IMR-90 (cell line): ENCODE measurements around the gene MAGED1. TPM values are rescaled to one million over a fixed set of nuclear protein-coding genes. Genes with fewer than 3 reads are reported as not detected.

Experiments
- ATAC-seq: fragments of 200-7000 bp; cut with Tn5 transposase; 2 replicates; pipeline ENCODE4 v1.9.1; 2020; ENCODE audit warnings: low read depth, mild to moderate bottlenecking, moderate library complexity
- BruUV-seq: library from RNA; stranded (reverse); fragments of 400-500 nt; replicated peaks from 2 replicates; lab custom pipeline; 2021; lab: Mats Ljungman, UMichigan
- CTCF ChIA-PET: fragments of 300-600 bp; formaldehyde crosslinking; extraction: SDS; loops from one replicate; lab custom pipeline; 2021; ENCODE audit warnings: antibody characterized with exemption; lab: Yijun Ruan, JAX
- POLR2A ChIA-PET: fragments of 300-600 bp; sonication (Branson Sonifier 250); formaldehyde crosslinking; loops from one replicate; lab custom pipeline; 2022; ENCODE audit warnings: antibody characterized with exemption; ENCODE audit not compliant: unreplicated experiment; lab: Charles Lee
- DNase-seq: peaks from one replicate; pipeline ENCODE4 v3.0.0; 2013
- H2AFZ ChIP-seq: replicated peaks from 2 replicates; pipeline ENCODE3; 2013; ENCODE audit warnings: low read length, mild to moderate bottlenecking; ENCODE audit not compliant: poor library complexity
- H2AK5ac ChIP-seq: 2 replicates; pipeline ENCODE4 v1.6.1; 2013; ENCODE audit warnings: low read depth, low read length, inconsistent platforms
- H2AK9ac ChIP-seq: replicated peaks from 2 replicates; pipeline ENCODE3; 2013; ENCODE audit warnings: mild to moderate bottlenecking, low read depth, low read length, moderate library complexity; ENCODE audit not compliant: poor library complexity
- H2BK120ac ChIP-seq: 2 replicates; pipeline ENCODE4 v1.6.1; 2013; ENCODE audit warnings: low read depth, low read length, inconsistent platforms
- H2BK15ac ChIP-seq: 3 replicates; pipeline ENCODE4 v1.6.1; 2013; ENCODE audit warnings: low read depth, low read length, inconsistent platforms
- H2BK20ac ChIP-seq: 2 replicates; pipeline ENCODE4 v1.6.1; 2013; ENCODE audit warnings: low read depth, mild to moderate bottlenecking, inconsistent platforms, low read length, moderate library complexity
- H2BK5ac ChIP-seq: 2 replicates; pipeline ENCODE4 v1.6.1; 2013; ENCODE audit warnings: mild to moderate bottlenecking, low read depth, low read length, inconsistent platforms; ENCODE audit not compliant: poor library complexity, severe bottlenecking
- H3K14ac ChIP-seq: replicated peaks from 2 replicates; pipeline ENCODE4 v1.6.1; 2013; ENCODE audit warnings: low read depth, low read length, inconsistent platforms
- H3K18ac ChIP-seq: 2 replicates; pipeline ENCODE4 v1.6.1; 2013; ENCODE audit warnings: low read depth, low read length, control low read depth
- H3K23ac ChIP-seq: 2 replicates; pipeline ENCODE4 v1.6.1; 2013; ENCODE audit warnings: low read depth, low read length, inconsistent platforms
- H3K27ac ChIP-seq: 2 replicates; pipeline ENCODE4 v1.5.1; 2013; ENCODE audit warnings: mild to moderate bottlenecking, control low read depth, low read length; ENCODE audit not compliant: insufficient read depth
- H3K27me3 ChIP-seq: 2 replicates; pipeline ENCODE4 v1.6.1; 2013; ENCODE audit warnings: low read length; ENCODE audit not compliant: control insufficient read depth, insufficient read depth
- H3K36me3 ChIP-seq: 2 replicates; pipeline ENCODE4 v1.6.1; 2013; ENCODE audit warnings: low read length, mixed read lengths; ENCODE audit not compliant: control insufficient read depth, insufficient read depth
- H3K4ac ChIP-seq: 2 replicates; pipeline ENCODE4 v1.6.1; 2013; ENCODE audit warnings: low read depth, low read length, inconsistent platforms
- H3K4me1 ChIP-seq: 2 replicates; pipeline ENCODE4 v1.6.1; 2013; ENCODE audit warnings: low read length, mixed read lengths; ENCODE audit not compliant: control insufficient read depth, insufficient read depth
- H3K4me2 ChIP-seq: 2 replicates; pipeline ENCODE4 v1.6.1; 2013; ENCODE audit warnings: low read depth, mild to moderate bottlenecking, control low read depth, low read length, moderate library complexity
- H3K4me3 ChIP-seq: 2 replicates; pipeline ENCODE4 v1.5.1; 2013; ENCODE audit warnings: low read depth, mild to moderate bottlenecking, control low read depth, low read length, moderate library complexity; ENCODE audit not compliant: insufficient read depth
- H3K56ac ChIP-seq: 2 replicates; pipeline ENCODE4 v1.6.1; 2013; ENCODE audit warnings: low read length, inconsistent platforms; ENCODE audit not compliant: insufficient read depth; ENCODE audit errors: extremely low read depth
- H3K79me1 ChIP-seq, 2 experiments: 2 replicates each; pipeline ENCODE4 v1.6.1; 2013; ENCODE audit warnings: low read length in 2 of 2, inconsistent platforms in 1 of 2, low read depth in 1 of 2
- H3K9ac ChIP-seq: 2 replicates; pipeline ENCODE4 v1.6.1; 2013; ENCODE audit warnings: low read depth, low read length, control low read depth
- H3K9me1 ChIP-seq: 2 replicates; pipeline ENCODE4 v1.6.1; 2013; ENCODE audit warnings: low read length, inconsistent platforms; ENCODE audit not compliant: insufficient read depth
- H3K9me3 ChIP-seq: 2 replicates; pipeline ENCODE4 v1.6.1; 2013; ENCODE audit warnings: low read length; ENCODE audit not compliant: control insufficient read depth, insufficient read depth
- H4K20me1 ChIP-seq: 2 replicates; pipeline ENCODE4 v1.6.1; 2013; ENCODE audit warnings: low read length, inconsistent platforms; ENCODE audit not compliant: insufficient read depth
- H4K5ac ChIP-seq: 2 replicates; pipeline ENCODE4 v1.6.1; 2013; ENCODE audit warnings: mild to moderate bottlenecking, low read depth, low read length, control low read depth
- H4K8ac ChIP-seq, 2 experiments: 2 replicates each; pipeline ENCODE4 v1.6.1; 2013; ENCODE audit warnings: low read depth in 2 of 2, low read length in 2 of 2, control low read depth in 1 of 2, inconsistent platforms in 1 of 2
- H4K91ac ChIP-seq: 2 replicates; pipeline ENCODE4 v1.6.1; 2013; ENCODE audit warnings: low read depth, low read length, inconsistent platforms; ENCODE audit not compliant: insufficient read depth
- BHLHE40 ChIP-seq: fragments of 150-350 bp; IDR thresholded peaks from 2 replicates; pipeline ENCODE4 v1.6.1; 2016; ENCODE audit warnings: mild to moderate bottlenecking, low read depth, low read length
- CEBPB ChIP-seq: IDR thresholded peaks from 2 replicates; pipeline ENCODE4 v1.6.1; 2012; ENCODE audit warnings: low read depth, low read length, improper control_type of control experiment
- CHD1 ChIP-seq: IDR thresholded peaks from 2 replicates; pipeline ENCODE4 v1.6.1; 2012; ENCODE audit warnings: low read depth, low read length, improper control_type of control experiment
- CTCF ChIP-seq: conservative IDR thresholded peaks from 2 replicates; pipeline ENCODE4 v1.5.1; 2012; ENCODE audit warnings: mild to moderate bottlenecking, low read depth, low read length, improper control_type of control experiment
- ELK1 ChIP-seq: fragments of 150-350 bp; IDR thresholded peaks from 2 replicates; pipeline ENCODE4 v1.6.1; 2016; ENCODE audit warnings: low read depth, mild to moderate bottlenecking, low read length, moderate library complexity, borderline replicate concordance
- MAFK ChIP-seq: IDR thresholded peaks from 2 replicates; pipeline ENCODE4 v1.6.1; 2012; ENCODE audit warnings: low read depth, low read length, improper control_type of control experiment
- MXI1 ChIP-seq: IDR thresholded peaks from 2 replicates; pipeline ENCODE4 v1.6.1; 2012; ENCODE audit warnings: low read depth, mild to moderate bottlenecking, low read length, moderate library complexity, borderline replicate concordance
- NFE2L2 ChIP-seq: fragments of 150-350 bp; IDR thresholded peaks from 2 replicates; pipeline ENCODE4 v1.6.1; 2016; ENCODE audit warnings: low read depth, mild to moderate bottlenecking, low read length
- POLR2A ChIP-seq: IDR thresholded peaks from 2 replicates; pipeline ENCODE4 v1.6.1; 2012; ENCODE audit warnings: mild to moderate bottlenecking, low read depth, low read length
- RAD21 ChIP-seq: IDR thresholded peaks from 2 replicates; pipeline ENCODE4 v1.6.1; 2012; ENCODE audit warnings: low read length, improper control_type of control experiment
- RCOR1 ChIP-seq: IDR thresholded peaks from 2 replicates; pipeline ENCODE4 v1.6.1; 2012; ENCODE audit warnings: mild to moderate bottlenecking, low read length, improper control_type of control experiment; ENCODE audit not compliant: insufficient replicate concordance
- RFX5 ChIP-seq: IDR thresholded peaks from 2 replicates; pipeline ENCODE4 v1.8.0; 2012; ENCODE audit warnings: low read depth, mild to moderate bottlenecking, low read length, moderate library complexity
- dilution Hi-C: fragments of 300-500 bp; cut with HindIII; formaldehyde crosslinking; loops from one replicate; pipeline ENCODE4 v1.14.3; 2018; ENCODE audit warnings: low sequenced_read_pairs; ENCODE audit not compliant: unreplicated experiment
- in situ Hi-C: fragments of 300-500 bp; cut with MboI; formaldehyde crosslinking; loops from 3 replicates; pipeline ENCODE4 v1.14.3; 2019; ENCODE audit warnings: low sequenced_read_pairs, inconsistent platforms, mixed read lengths
- intact Hi-C: fragments of 100-400 bp; cut with micrococcal nuclease; formaldehyde crosslinking; loops from 2 replicates; pipeline ENCODE4 v1.10.0; 2022
- polyA plus RNA-seq, 3 experiments: library from polyadenylated mRNA; depleted of rRNA; stranded (reverse); fragments of >200 nt; gene quantifications; 2 replicates each; pipeline ENCODE4 v1.2.3, GENCODE V29; 2012; ENCODE audit warnings: low replicate concordance in 1 of 3
- total RNA-seq: library from RNA; depleted of rRNA; stranded (reverse); fragments of >200 nt; gene quantifications from 2 replicates; pipeline ENCODE4 v1.2.3, GENCODE V29; 2012

Gene MAGED1
- total and polyA plus RNA-seq, 2 of the 4 experiments (the other 2 are of a cell fraction): 484 to 552 TPM

DNA sequence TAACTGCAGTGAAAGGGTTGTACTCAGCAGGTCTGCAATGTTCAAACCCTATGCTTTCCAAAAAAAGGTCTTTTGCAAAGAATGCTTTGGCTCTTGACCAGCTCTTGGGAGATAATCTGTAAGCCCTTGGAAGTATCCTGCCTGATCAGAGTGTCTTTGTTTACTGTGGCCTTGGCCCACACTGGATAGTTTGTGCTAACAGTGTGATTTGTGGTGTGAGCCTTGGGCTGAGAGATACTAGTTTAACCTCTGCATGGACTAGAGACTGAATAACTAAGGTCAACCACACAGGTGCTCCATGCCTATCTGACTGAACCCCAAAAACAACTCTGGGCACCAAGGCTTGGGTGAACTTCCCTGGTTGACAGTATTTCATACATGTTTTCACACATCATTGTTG, 3.6 kb upstream of the MAGED1 start:
- H4K91ac ChIP-seq: no peak overlapping the region
- TF ChIP-seq CEBPB (no peak), RAD21 (no peak), MXI1 (no peak), NFE2L2 (no peak), BHLHE40 (no peak), POLR2A (no peak), CTCF (no peak), CHD1 (no peak), RCOR1 (no peak), RFX5 (no peak), ELK1 (no peak), MAFK (no peak)
- no TSS peak for BruUV-seq

More for the DNA sequence above, 3.6 kb upstream of the MAGED1 start:
- POLR2A ChIA-PET: no interaction called here
- no peaks in the 10 kb centered on the region for H3K27me3 ChIP-seq
- no peak overlapping the region for H3K4ac ChIP-seq
- no peak overlapping the region for H3K14ac ChIP-seq
- no peak overlapping the region for H3K18ac ChIP-seq
- H3K4me3 ChIP-seq: no peak overlapping the region
- peaks cover 0 to 3% of the 10 kb centered on the region in 2 experiments; a peak in 2 of 4 replicates for H3K79me1 ChIP-seq
- H2AFZ ChIP-seq: no peak overlapping the region
- H2AK9ac ChIP-seq: no peak overlapping the region
- H3K23ac ChIP-seq: no peak overlapping the region
- no peaks in the 10 kb centered on the region for H3K9me3 ChIP-seq
- H3K56ac ChIP-seq: no peak overlapping the region
- H3K27ac ChIP-seq: no peak overlapping the region
- no peak overlapping the region for H2BK20ac ChIP-seq
- no peak overlapping the region for H4K5ac ChIP-seq
- in situ Hi-C loops: no loop called here
- intact Hi-C loops: loop anchor here (5.0 to 10.0 kb wide), 2 partner anchors 248 to 275 kb away; partner anchors contain the start of gene CENPVL3
- dilution Hi-C loops: no loop called here
- H3K9ac ChIP-seq: no peak overlapping the region
- H3K4me1 ChIP-seq: peaks cover 7% of the 10 kb centered on the region
- CTCF ChIA-PET: no interaction called here
- H2BK15ac ChIP-seq: no peak overlapping the region
- H4K20me1 ChIP-seq: peaks cover 4% of the 10 kb centered on the region; the same call in 1 of the 2 replicates
- H2AK5ac ChIP-seq: no peak overlapping the region
- H2BK5ac ChIP-seq: no peak overlapping the region
- no peak overlapping the region for H4K8ac ChIP-seq
- DNase-seq (no peak), ATAC-seq (no peak)
- H3K4me2 ChIP-seq: no peak overlapping the region
- no peak overlapping the region for H2BK120ac ChIP-seq
- H3K9me1 ChIP-seq: no peaks in the 10 kb centered on the region
- no peaks in the 10 kb centered on the region for H3K36me3 ChIP-seq
